GM21447 (cell line): Measurements from ENCODE around the gene MYCT1.
"Not testable (repeated sequence)": the region's sequence is repeated elsewhere in the genome, so short reads cannot be mapped to it uniquely, and the experiment has no call there.

ENCODE experiments used
- ATAC-seq: cut with Tn5 transposase; IDR thresholded peaks from one replicate; pipeline ENCODE4 v1.9.1; 2021; ENCODE audit not compliant: unreplicated experiment

The MYCT1 gene

GRCh38 chr6:152697634-152698033 lies at the start of gene MYCT1:
TSS of gene MYCT1 (plus strand) at chr6:152697897. CDS start at chr6:152697903, 6 bp downstream.
- no peak for ATAC-seq

GRCh38 chr6:152648105-152648504 lies 49.6 kb upstream of the MYCT1 start:
- ATAC-seq: no peak

GRCh38 chr6:152651986-152652385 lies 45.7 kb upstream of the MYCT1 start:
- ATAC-seq: no peak

GRCh38 chr6:152661776-152662175 lies 35.9 kb upstream of the MYCT1 start:
- no peak for ATAC-seq

- ATAC-seq: no peak
Measured at GRCh38 chr6:152669895-152670294, 27.8 kb upstream of the MYCT1 start.

- no peak for ATAC-seq
Measured at GRCh38 chr6:152671171-152671570, 26.5 kb upstream of the MYCT1 start.

- no peak for ATAC-seq
Measured at GRCh38 chr6:152673236-152673635, 24.5 kb upstream of the MYCT1 start.

GRCh38 chr6:152680151-152680550 lies 17.5 kb upstream of the MYCT1 start:
- no peak for ATAC-seq

GRCh38 chr6:152680879-152681517 lies 16.7 kb upstream of the MYCT1 start:
- ATAC-seq: no peak

GRCh38 chr6:152682141-152682540 lies 15.6 kb upstream of the MYCT1 start:
- ATAC-seq: no peak

- not testable (repeated sequence) for ATAC-seq
Measured at GRCh38 chr6:152682935-152683334, 14.8 kb upstream of the MYCT1 start.

GRCh38 chr6:152685819-152686218 lies 11.9 kb upstream of the MYCT1 start:
- ATAC-seq: no peak

- no peak for ATAC-seq
Measured at GRCh38 chr6:152695372-152696045, 2.2 kb upstream of the MYCT1 start.

GRCh38 chr6:152696522-152696921 lies 1.2 kb upstream of the MYCT1 start:
- no peak for ATAC-seq

GRCh38 chr6:152698692-152699091 lies 995 bp downstream of the MYCT1 start:
- ATAC-seq: no peak

- ATAC-seq: no peak
Measured at GRCh38 chr6:152700427-152700826, 2.7 kb downstream of the MYCT1 start.

- no peak for ATAC-seq
Measured at GRCh38 chr6:152701081-152701862, 3.6 kb downstream of the MYCT1 start.

GRCh38 chr6:152701863-152702401 lies 4.2 kb downstream of the MYCT1 start:
- ATAC-seq: no peak

- not testable (repeated sequence) for ATAC-seq
Measured at GRCh38 chr6:152703750-152704149, 6.1 kb downstream of the MYCT1 start.

GRCh38 chr6:152705327-152705726 lies 7.6 kb downstream of the MYCT1 start:
- ATAC-seq: no peak

- ATAC-seq: no peak
Measured at GRCh38 chr6:152716322-152716721, 18.6 kb downstream of the MYCT1 start.

GRCh38 chr6:152720974-152721373 lies 23.3 kb downstream of the MYCT1 start:
- ATAC-seq: no peak
